Measurements from ENCODE around the gene GIT1. TPM values are rescaled to one million over a fixed set of nuclear protein-coding genes. Genes with fewer than 3 reads are reported as not detected.

The GIT1 gene
- polyA plus RNA-seq, 1 donor: 30.0 TPM

GRCh38 chr17:29579866-29580771, 9.3 kb downstream of the GIT1 start:
- peak; percentile 81 for DNase-seq

- DNase-seq: no peak
These were observed 10.6 kb downstream of the GIT1 start for GRCh38 chr17:29578626-29579485.

GRCh38 chr17:29577385-29578211, 11.8 kb downstream of the GIT1 start:
- peak; percentile 65 for DNase-seq

- no peak for DNase-seq
These were observed 12.5 kb downstream of the GIT1 start for GRCh38 chr17:29577001-29577370.

- DNase-seq: no peak
These were observed 13.0 kb downstream of the GIT1 start for GRCh38 chr17:29576214-29577000.

- DNase-seq: no peak
These were observed 13.8 kb downstream of the GIT1 start for GRCh38 chr17:29575511-29576213.

- no peak for DNase-seq
These were observed 14.5 kb downstream of the GIT1 start for GRCh38 chr17:29574732-29575510.

GRCh38 chr17:29573871-29574731, 15.3 kb downstream of the GIT1 start:
- DNase-seq: no peak

GRCh38 chr17:29573558-29573869, 15.9 kb downstream of the GIT1 start:
- DNase-seq: no peak

GRCh38 chr17:29572691-29573557, 16.5 kb downstream of the GIT1 start:
- peak; percentile 78 for DNase-seq

- DNase-seq: no peak
These were observed 17.4 kb downstream of the GIT1 start for GRCh38 chr17:29571883-29572681.

- no peak for DNase-seq
These were observed 18.0 kb downstream of the GIT1 start for GRCh38 chr17:29571486-29571882.

GRCh38 chr17:29570521-29570920, 18.9 kb downstream of the GIT1 start:
- DNase-seq: no peak

GRCh38 chr17:29569245-29569950, 20.1 kb downstream of the GIT1 start:
- DNase-seq: no peak

GRCh38 chr17:29568331-29569244, 20.9 kb downstream of the GIT1 start, which contains the start of gene TP53I13:
Gene TP53I13 (plus strand): TSS chr17:29568701. CDS start chr17:29568759, 58 bp downstream.
- peak; percentile 87 for DNase-seq

All from hindlimb muscle (tissue), 1 donor.